Amniotic stem cell (primary cell): ENCODE results near the gene ENTREP3.

Experiments
- DNase-seq: peaks from one replicate; lab custom pipeline; 2025; lab: John Stamatoyannopoulos, UW

ENTREP3 gene

GRCh38 chr1:155277902-155278688 is 22.8 kb upstream of the ENTREP3 start:
- peak; percentile 13 for DNase-seq

DNA sequence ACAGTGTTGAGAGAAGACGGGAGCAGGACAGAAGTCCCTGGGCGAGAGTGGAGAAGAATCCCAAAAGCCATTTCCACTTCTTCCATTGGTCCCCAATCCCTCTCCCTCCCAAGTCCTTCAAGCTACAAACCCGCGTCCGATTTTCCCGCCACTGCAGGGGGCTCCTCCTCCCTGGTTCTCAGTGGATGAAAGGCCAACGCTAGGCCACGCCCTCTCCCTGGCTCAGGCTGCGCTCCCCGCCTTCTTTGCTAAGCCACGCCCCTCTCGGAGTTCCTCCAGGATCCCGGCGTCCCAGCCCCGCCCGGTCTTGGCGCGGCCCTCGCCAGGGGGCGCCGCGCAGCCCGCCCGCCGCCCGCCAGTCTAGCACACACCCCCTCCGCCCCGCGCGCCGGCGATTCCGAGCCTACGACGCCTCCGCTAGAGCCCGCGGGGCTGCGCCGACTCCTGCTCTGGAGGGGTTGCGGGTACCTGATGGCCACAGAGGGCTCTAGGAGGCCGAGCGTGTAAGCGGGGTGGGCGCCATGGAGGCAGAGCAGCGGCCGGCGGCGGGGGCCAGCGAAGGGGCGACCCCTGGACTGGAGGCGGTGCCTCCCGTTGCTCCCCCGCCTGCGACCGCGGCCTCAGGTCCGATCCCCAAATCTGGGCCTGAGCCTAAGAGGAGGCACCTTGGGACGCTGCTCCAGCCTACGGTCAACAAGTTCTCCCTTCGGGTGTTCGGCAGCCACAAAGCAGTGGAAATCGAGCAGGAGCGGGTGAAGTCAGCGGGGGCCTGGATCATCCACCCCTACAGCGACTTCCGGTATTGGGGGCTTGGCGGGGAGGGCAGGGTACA is 22.0 kb upstream of the ENTREP3 start, which contains the start of gene HCN3:
Gene HCN3, plus strand, starts transcription at position 394 of the 832 bp plus-strand sequence. Its CDS starts 128 bp downstream, at position 522.
- peak; percentile 93 for DNase-seq

- peak; percentile 72 for DNase-seq
Observed at GRCh38 chr1:155273343-155274245, 18.3 kb upstream of the ENTREP3 start, which contains the start of gene CLK2. TSS of gene CLK2 (minus strand) at chr1:155273504. CDS start at chr1:155270977, 2,527 bp downstream.

DNA sequence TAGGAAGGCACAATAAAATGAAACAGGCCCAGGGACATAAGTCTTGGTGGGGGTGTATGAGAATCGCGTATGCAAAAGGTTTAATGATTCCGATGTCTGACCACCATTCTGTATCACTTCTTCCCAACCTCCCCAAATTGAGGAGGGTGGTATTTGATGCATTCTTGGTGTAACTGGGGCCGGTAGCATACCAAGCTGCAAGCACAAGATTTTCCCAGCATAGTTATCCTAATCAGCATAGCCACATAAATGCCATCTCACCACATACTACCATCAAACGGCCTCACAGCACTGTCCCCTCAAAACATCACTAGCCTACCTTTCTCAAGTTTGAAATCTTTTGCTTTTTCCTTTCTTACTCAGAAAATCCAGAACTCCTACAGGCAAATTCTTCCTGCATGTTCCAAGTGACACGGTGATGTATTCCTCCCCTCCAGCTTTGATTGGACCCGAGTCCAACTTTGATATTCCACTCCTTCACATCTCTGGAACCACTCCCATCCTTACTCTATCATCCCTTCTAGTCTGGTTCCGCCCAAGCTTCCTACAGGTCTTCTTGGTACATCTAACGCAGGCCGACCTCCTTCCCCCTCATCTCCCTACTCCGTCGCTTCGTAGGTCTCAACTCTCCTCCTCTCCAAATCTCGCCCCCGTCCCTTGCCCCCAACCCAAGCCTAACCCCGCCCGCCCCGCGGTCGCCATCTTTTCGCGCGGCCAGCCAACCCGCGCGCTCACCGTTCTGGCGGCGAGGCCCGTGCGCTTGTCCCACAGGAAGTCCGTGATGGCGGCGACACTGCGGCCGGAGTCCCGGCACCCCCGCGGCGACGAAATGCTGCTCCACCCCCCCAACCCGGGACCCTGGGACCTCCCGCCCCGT is 17.4 kb upstream of the ENTREP3 start:
- peak; percentile 49 for DNase-seq

- DNase-seq, result no peak
Observed at GRCh38 chr1:155269381-155269780, 14.1 kb upstream of the ENTREP3 start.

GRCh38 chr1:155268630-155269029 is 13.3 kb upstream of the ENTREP3 start:
- DNase-seq, result no peak

GRCh38 chr1:155267373-155267772 is 12.1 kb upstream of the ENTREP3 start:
- DNase-seq, result no peak

DNA sequence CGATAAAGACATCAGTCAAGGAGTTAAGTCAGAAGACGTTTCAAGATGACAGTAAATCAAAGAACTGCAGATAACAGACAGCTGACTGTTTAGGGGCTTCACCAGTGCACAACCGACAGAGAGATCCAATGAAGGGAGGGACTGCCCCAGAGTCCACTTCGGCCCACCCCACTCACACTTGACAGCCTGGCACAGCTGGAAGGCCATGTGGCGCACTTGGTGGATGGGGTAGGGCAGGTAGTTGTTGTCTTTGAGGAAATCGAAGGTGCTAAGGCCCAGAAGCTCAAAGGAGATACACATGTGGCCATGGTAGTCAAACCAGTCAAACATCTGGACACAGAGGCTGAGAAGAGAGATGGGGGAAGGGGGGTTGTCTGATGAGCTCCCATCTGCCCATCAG is 11.3 kb upstream of the ENTREP3 start:
- no peak for DNase-seq

DNA sequence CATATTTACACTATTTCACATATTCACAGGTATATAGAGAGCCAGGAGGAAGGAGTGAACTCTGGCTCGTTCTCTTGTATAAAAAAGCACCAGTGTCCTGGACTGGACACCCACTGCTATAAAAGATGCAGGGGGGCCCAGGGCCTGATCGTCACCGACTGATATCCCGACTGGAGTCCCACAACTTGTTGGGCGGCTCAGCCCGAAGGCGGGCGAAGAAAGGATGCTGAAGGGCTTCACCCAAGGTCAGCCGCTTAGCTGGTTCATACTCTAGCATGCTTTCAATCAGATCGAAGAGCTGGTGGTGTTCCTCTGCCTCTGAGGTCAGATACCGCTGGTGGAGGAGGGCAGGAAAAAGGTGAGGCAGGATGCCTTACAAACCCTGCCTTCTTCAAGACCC is 7.8 kb upstream of the ENTREP3 start:
- no peak for DNase-seq

GRCh38 chr1:155261852-155262673 is 6.8 kb upstream of the ENTREP3 start, which contains the start of gene SCAMP3:
TSS of gene SCAMP3 (minus strand) at chr1:155262360. CDS start at chr1:155262151, 209 bp downstream.
- DNase-seq, result peak; percentile 98

DNA sequence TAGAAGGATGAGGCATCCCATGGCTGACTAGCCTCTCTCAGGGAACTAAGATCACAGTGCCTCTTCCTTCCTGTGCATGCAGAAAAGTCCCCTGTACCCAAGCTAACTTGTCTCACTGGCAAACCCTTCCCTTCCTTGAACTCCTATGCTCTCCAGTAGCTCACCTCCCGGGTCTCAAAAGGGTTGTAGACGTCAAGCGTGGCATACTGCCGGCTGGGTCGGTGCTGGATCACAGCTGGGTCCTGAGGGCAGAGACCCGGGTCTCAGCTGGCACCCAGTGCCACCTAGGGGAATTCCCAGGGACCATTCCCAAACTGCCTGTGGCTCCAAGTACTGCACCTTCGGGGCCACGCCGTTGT is 6.2 kb upstream of the ENTREP3 start:
- no peak for DNase-seq

- no peak for DNase-seq
Observed at GRCh38 chr1:155260276-155260675, 5.0 kb upstream of the ENTREP3 start.

- DNase-seq, result no peak
Observed at GRCh38 chr1:155256058-155256852, 972 bp upstream of the ENTREP3 start.

DNA sequence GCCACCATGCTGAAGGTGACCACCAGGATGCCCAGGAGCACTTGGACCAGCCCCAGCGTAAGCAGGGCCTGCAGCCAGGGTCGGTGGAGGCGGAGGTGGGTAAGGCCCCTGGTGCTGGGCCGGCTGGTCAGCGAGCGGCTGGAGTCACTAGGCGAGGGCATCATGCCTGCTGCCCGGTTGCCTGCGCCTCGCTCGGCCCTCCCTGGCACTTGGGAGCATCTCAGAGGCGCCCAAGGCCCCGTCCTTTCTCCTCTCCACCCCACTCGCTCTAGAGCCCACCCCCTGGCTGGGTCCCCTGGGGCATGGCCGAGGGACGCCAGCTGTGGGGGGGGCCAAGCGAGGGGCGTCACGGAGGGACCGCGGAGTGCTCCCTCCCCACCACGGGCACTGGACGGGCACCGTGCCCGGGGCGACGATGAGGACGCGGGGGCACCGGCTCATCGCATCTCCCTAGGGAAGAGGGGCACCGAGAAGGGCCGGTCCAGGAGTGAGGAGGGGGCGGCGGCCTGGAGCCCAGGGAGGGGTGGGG is 505 bp downstream of the ENTREP3 start:
- DNase-seq, result no peak

DNA sequence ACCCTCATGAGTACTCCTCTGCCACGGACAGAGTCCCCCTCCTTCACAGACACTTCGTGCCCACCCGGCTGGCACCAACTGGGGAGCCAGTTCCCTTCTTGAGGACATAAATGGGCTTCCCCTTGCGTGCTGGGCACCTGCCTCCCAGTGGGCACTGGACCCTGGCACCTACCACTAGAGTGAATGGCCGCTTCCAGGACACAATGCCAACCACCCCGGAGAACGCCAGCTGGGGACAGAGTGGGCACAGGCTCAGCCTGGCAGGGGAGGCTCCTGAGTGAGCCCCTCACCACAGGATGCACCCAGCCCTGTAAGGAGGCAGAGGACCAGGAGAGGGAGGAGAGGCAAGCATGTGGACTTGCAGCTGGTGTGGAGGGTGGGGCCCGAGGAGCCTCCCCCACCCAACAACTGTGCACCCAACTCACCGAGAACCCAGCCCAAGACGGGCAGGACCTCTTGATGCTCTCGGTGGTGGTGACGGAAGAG is 1.0 kb downstream of the ENTREP3 start:
- DNase-seq, result no peak

DNA sequence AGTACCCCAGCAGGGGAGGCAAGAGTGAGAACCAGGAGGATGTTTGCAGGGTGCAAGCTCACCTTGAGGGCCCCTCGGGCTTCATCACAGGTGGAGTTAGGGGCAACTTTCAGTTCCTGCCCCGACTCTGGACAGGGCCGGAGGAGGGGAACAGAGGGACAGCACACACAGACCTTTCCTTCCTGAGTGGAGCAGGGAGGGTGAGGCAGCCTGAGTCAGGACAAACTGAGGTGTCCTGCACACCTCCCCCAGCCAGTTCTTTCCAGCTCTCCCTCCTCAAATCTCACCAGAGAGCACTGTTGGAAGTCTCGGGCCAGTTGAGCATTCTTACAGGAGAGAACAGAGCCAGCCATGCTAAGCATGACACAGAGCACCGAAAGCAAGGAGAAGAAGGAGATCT is 1.5 kb downstream of the ENTREP3 start:
- DNase-seq, result no peak

- no peak for DNase-seq
Observed at GRCh38 chr1:155253208-155253607, 2.1 kb downstream of the ENTREP3 start.

DNA sequence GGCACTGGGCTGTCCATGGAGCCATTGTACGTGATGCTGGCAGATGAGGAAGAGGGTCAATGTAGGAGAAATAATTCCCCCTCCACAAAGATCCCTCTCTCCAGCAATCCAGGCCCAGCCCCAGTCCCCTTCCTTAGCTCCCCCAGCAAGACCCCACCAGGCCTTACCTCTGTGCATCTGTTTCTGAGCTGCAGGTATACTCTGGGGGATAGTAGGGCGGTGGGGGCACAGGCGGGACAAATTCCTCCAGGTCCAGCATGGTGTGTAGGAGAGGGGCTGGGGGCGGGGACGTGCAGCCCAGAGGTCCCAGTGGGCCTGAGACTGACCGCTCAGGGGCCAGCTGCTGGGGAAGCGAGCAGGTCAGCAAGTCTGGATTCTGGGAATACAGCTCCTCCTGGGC is 3.7 kb downstream of the ENTREP3 start:
- no peak for DNase-seq
